ENCODE results near the gene PLPP7. TPM values are rescaled to one million over a fixed set of nuclear protein-coding genes. Genes with fewer than 3 reads are reported as not detected.

PLPP7 gene
- total and polyA plus RNA-seq, 4 donors: 0.18 to 0.59 (median 0.51) TPM; not detected in 1

- Histone ChIP-seq H3K9ac (ENCODE audit: low read depth in 1 of 2, low read length in 2 of 2) (no peak overlapping the region), H3K4me3 (ENCODE audit: low read depth in 1 of 3, low read length in 3 of 3) (no peak overlapping the region), H3K36me3 (ENCODE audit: control insufficient read depth in 4 of 4, insufficient read depth in 3 of 4, low read depth in 1 of 4, low read length in 3 of 4) (no peaks in the 10 kb centered on the region), H3K27me3 (ENCODE audit: control insufficient read depth in 4 of 4, insufficient read depth in 4 of 4, low read length in 3 of 4) (no peaks in the 10 kb centered on the region), H3K9me3 (ENCODE audit: control insufficient read depth in 4 of 4, low read length in 3 of 4) (no peaks in the 10 kb centered on the region), H3K27ac (ENCODE audit: low read depth in 1 of 2, low read length in 2 of 2) (peak overlapping the region; percentile 3 to 32), H3K4me1 (ENCODE audit: control insufficient read depth in 4 of 4, insufficient read depth in 4 of 4, low read length in 3 of 4) (peaks cover 0 to 5% (median under 1%) of the 10 kb centered on the region in 4 donors)
- TF ChIP-seq RXRA (IDR thresholded peaks at IDR 0.05) (no peak), GABPA (IDR thresholded peaks at IDR 0.05 in 1 of 2, conservative IDR thresholded peaks at IDR 0.05 in 1 of 2) (no peak), CTCF (IDR thresholded peaks at IDR 0.05; ENCODE audit: low read depth, low read length, missing input control) (no peak), MAX (IDR thresholded peaks at IDR 0.05) (no peak), YY1 (IDR thresholded peaks at IDR 0.05) (no peak)
- no peak for DNase-seq (ENCODE audit: low spot score)
- WGBS: 68% methylated on average over 6 of the region's 6 CpGs
Measured at GRCh38 chr9:131271506-131271931, 18.0 kb upstream of the PLPP7 start.

GRCh38 chr9:131272212-131272611, 17.3 kb upstream of the PLPP7 start:
- Histone ChIP-seq H3K36me3 (ENCODE audit: control insufficient read depth in 4 of 4, insufficient read depth in 3 of 4, low read depth in 1 of 4, low read length in 3 of 4) (no peaks in the 10 kb centered on the region), H3K27ac (ENCODE audit: low read depth in 1 of 2, low read length in 2 of 2) (peak overlapping the region; percentile 35 to 37), H3K4me1 (ENCODE audit: control insufficient read depth in 4 of 4, insufficient read depth in 4 of 4, low read length in 3 of 4) (peaks cover under 1 to 5% (median 2%) of the 10 kb centered on the region in 4 donors), H3K9ac (ENCODE audit: low read depth in 1 of 2, low read length in 2 of 2) (peak overlapping the region in 1 of 2 donors; percentile 22), H3K4me3 (ENCODE audit: low read depth in 1 of 3, low read length in 3 of 3) (no peak overlapping the region), H3K27me3 (ENCODE audit: control insufficient read depth in 4 of 4, insufficient read depth in 4 of 4, low read length in 3 of 4) (no peaks in the 10 kb centered on the region), H3K9me3 (ENCODE audit: control insufficient read depth in 4 of 4, low read length in 3 of 4) (no peaks in the 10 kb centered on the region)
- DNase-seq (ENCODE audit: low spot score): no peak
- TF ChIP-seq HNF4G (IDR thresholded peaks at IDR 0.05) (no peak), REST (IDR thresholded peaks at IDR 0.05) (no peak), FOXA1 (IDR thresholded peaks at IDR 0.05) (no peak), MAX (IDR thresholded peaks at IDR 0.05) (no peak), GABPA (IDR thresholded peaks at IDR 0.05 in 1 of 2, conservative IDR thresholded peaks at IDR 0.05 in 1 of 2) (no peak), EGR1 (IDR thresholded peaks at IDR 0.05; ENCODE audit: low read depth in 2 of 2) (no peak), ATF3 (IDR thresholded peaks at IDR 0.05) (no peak)
- 88% methylated on average over 3 of the region's 3 CpGs for WGBS

Data from liver (tissue), 9 donors.